PFSK-1 (cell line): ENCODE results near the gene IL18R1. TPM values are rescaled to one million over a fixed set of nuclear protein-coding genes. Genes with fewer than 3 reads are reported as not detected.
A peak's percentile ranks its signal among the peaks of the same experiment; 100 is the strongest.

Experiments
- FOXP2 ChIP-seq: optimal IDR thresholded peaks from 2 replicates; pipeline ENCODE3; 2011; ENCODE audit warnings: borderline replicate concordance, control low read depth, inconsistent platforms; ENCODE audit not compliant: insufficient read depth; ENCODE audit errors: extremely low read length, extremely low read depth
- POLR2AphosphoS5 ChIP-seq: IDR thresholded peaks from 2 replicates; pipeline ENCODE4 v1.6.1; 2012; ENCODE audit warnings: low read depth, mild to moderate bottlenecking, control low read depth, low read length, moderate library complexity
- REST ChIP-seq, 2 experiments: IDR thresholded peaks; 2 replicates each; pipeline versions ENCODE4 v1.6.1 to v1.8.0; 2011 to 2012; ENCODE audit warnings: low read depth in 2 of 2, low read length in 2 of 2, control low read depth in 1 of 2, inconsistent platforms in 1 of 2, mild to moderate bottlenecking in 1 of 2, moderate library complexity in 1 of 2; ENCODE audit not compliant: insufficient read depth in 1 of 2
- SIN3A ChIP-seq: IDR thresholded peaks from 2 replicates; pipeline ENCODE4 v1.6.1; 2012; ENCODE audit warnings: mild to moderate bottlenecking, low read length, moderate library complexity, borderline replicate concordance; ENCODE audit not compliant: insufficient read depth
- TAF1 ChIP-seq: IDR thresholded peaks from 2 replicates; pipeline ENCODE4 v1.6.1; 2012; ENCODE audit warnings: low read length, control low read depth, borderline replicate concordance; ENCODE audit not compliant: insufficient read depth
- polyA plus RNA-seq: library from polyadenylated mRNA; unstranded; fragments of >200 nt; gene quantifications from one replicate; pipeline ENCODE4 v1.2.1, GENCODE V29; 2012; ENCODE audit warnings: low read depth, missing spikeins; ENCODE audit not compliant: insufficient read length

The IL18R1 gene
- 14.0 TPM for polyA plus RNA-seq

DNA sequence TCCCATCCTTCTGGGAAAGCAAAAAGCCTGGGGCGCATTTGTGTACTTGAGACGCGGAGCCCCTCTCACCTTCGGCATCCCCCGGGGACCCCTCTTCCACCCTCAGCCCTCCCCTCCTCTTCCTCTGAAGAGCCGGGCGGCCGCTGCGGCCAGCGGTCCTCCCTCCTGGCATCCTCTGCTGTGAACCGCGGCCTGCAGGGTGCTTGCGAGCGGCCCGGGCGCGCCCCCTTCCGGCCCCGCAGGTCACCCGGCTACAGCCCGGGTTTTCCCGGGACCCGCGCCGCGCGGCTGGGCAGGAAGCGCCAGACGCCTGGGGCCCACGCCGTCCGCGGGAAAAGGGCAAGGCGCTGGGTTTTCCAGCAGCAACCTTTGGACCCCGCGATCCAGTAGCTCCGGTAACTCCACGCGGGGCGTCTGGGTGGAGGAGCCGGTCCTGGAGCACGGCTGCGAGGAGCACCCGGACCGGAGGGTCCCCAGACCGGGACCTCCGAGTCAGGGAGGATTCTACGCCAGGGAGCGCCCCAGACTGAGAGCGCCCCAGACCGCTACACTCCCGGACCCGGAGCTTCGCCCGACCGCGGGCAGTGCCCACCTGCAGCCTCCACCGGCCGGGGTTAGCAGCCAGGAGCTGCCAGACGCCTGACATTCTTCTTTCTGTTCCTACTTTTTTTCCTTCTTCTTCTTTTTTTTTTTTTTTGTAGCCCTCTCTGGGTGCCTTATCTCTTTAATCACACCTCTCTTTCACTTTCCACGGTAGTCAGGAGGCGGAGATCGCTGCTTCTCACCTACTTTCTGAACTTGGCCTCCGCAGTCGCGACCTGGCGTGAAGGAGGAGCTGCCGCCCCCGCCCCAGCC, at the start of gene IL18R1:
IL18R1 (plus strand) TSS at position 271 of the 855 bp plus-strand sequence. CDS start 6,865 bp downstream, outside the sequence.
- TF ChIP-seq TAF1 (no peak), POLR2AphosphoS5 (no peak), FOXP2 (peak; percentile 90), REST (IDR thresholded peaks at IDR 0.05; ENCODE audit: insufficient read depth in 1 of 2, low read depth in 2 of 2, low read length in 2 of 2) (no peak), SIN3A (0 out of 2 replicates have a peak, but pooled peaks have one; percentile 13)

- no peak for TF ChIP-seq TAF1
- no peak for TF ChIP-seq POLR2AphosphoS5
- no peak for TF ChIP-seq REST (IDR thresholded peaks at IDR 0.05; ENCODE audit: insufficient read depth in 1 of 2, low read depth in 2 of 2, low read length in 2 of 2)
- TF ChIP-seq SIN3A = no peak
- TF ChIP-seq FOXP2 = no peak
Observed at GRCh38 chr2:102306125-102306524, 49.5 kb upstream of the IL18R1 start.

- TF ChIP-seq TAF1 = no peak
- no peak for TF ChIP-seq FOXP2
- no peak for TF ChIP-seq SIN3A
- TF ChIP-seq POLR2AphosphoS5 = no peak
- no peak for TF ChIP-seq REST (IDR thresholded peaks at IDR 0.05; ENCODE audit: insufficient read depth in 1 of 2, low read depth in 2 of 2, low read length in 2 of 2)
Observed at GRCh38 chr2:102310964-102311640, 44.5 kb upstream of the IL18R1 start, which contains the start of gene IL1RL1. TSS of gene IL1RL1 (plus strand) at chr2:102311563. CDS start at chr2:102338265, 26,702 bp downstream.

DNA sequence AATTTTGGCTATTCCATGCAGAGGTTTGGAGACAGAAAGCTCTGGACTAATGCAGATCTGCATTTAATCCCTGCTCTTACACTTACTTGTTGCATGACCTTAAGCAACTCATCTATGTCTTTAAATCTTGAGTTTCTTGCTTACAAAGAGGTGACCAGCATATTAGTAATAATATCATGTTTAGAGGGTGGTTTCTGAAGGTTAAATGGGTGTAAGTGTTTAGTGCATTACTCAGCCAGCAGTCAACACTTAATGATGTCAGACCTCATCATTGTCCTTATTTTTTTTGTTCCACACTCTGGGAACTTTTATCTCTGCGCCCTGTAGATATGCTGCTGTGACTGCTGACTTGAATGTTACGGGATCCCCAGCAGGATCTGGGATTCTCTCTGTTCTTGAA, 42.6 kb upstream of the IL18R1 start:
- TF ChIP-seq SIN3A = no peak
- TF ChIP-seq POLR2AphosphoS5 = no peak

GRCh38 chr2:102313471-102313870, 42.1 kb upstream of the IL18R1 start:
- TF ChIP-seq POLR2AphosphoS5 = no peak
- TF ChIP-seq REST (IDR thresholded peaks at IDR 0.05; ENCODE audit: insufficient read depth in 1 of 2, low read depth in 2 of 2, low read length in 2 of 2) = no peak
- no peak for TF ChIP-seq SIN3A
- TF ChIP-seq TAF1 = no peak
- TF ChIP-seq FOXP2 = no peak
